ENCODE results near the gene TRIM14. TPM values are rescaled to one million over a fixed set of nuclear protein-coding genes. Genes with fewer than 3 reads are reported as not detected.

Gene TRIM14
- total RNA-seq, 1 experiment from 2014 or later: 12.5 TPM

GRCh38 chr9:98040212-98040611 is 78.8 kb downstream of the TRIM14 start:
- Histone ChIP-seq H3K79me2 (ENCODE audit: insufficient read depth, low read length) (no peaks in the 10 kb centered on the region), H2AK5ac (ENCODE audit: insufficient read length, low read length) (no peak overlapping the region), H4K91ac (ENCODE audit: insufficient read length, low read depth, low read length) (no peak overlapping the region), H2BK20ac (ENCODE audit: low read depth, low read length, poor library complexity, severe bottlenecking) (no peak overlapping the region), H3K4me2 (ENCODE audit: insufficient read depth, insufficient read length, low read length) (no peak overlapping the region), H3K23me2 (ENCODE audit: insufficient read length, low read depth, low read length, poor library complexity, severe bottlenecking) (no peaks in the 10 kb centered on the region), H3K4me1 (ENCODE audit: insufficient read depth, low read length) (no peaks in the 10 kb centered on the region), H3K14ac (ENCODE audit: insufficient read depth, low read length) (no peak overlapping the region), H3K27ac (ENCODE audit: insufficient read length, low read depth, low read length) (no peak overlapping the region), H4K8ac (replicated peaks; ENCODE audit: insufficient read length, low read depth, low read length) (no peak overlapping the region), H2BK120ac (ENCODE audit: low read depth, low read length, poor library complexity, severe bottlenecking) (no peak overlapping the region), H2AFZ (ENCODE audit: low read length) (no peak overlapping the region), H2BK15ac (ENCODE audit: low read depth, low read length) (no peak overlapping the region), H2BK5ac (ENCODE audit: insufficient read length, low read length) (no peak overlapping the region), H2BK12ac (ENCODE audit: insufficient read length, low read depth, low read length) (no peak overlapping the region), H3K27me3 (ENCODE audit: insufficient read depth, low read length) (no peaks in the 10 kb centered on the region), H3K9ac (ENCODE audit: extremely low read depth, insufficient read length, low read length) (no peak overlapping the region), H3K23ac (ENCODE audit: insufficient read length, low read depth, low read length) (no peak overlapping the region), H4K20me1 (ENCODE audit: control insufficient read depth, insufficient read depth, insufficient read length) (no peaks in the 10 kb centered on the region), H3K56ac (ENCODE audit: insufficient read length, low read depth, low read length) (no peak overlapping the region), H3T11ph (ENCODE audit: low read length) (no peak overlapping the region), H3K9me3 (ENCODE audit: control insufficient read depth, low read depth, low read length) (no peaks in the 10 kb centered on the region), H4K5ac (ENCODE audit: insufficient read length, low read depth, low read length) (no peak overlapping the region), H3K4ac (ENCODE audit: low read depth, low read length) (no peak overlapping the region), H3K79me1 (ENCODE audit: insufficient read depth, low read depth, low read length, poor library complexity, severe bottlenecking) (no peaks in the 10 kb centered on the region), H3K18ac (ENCODE audit: insufficient read length, low read depth, low read length) (no peak overlapping the region)
- no CpG with 5 or more reads among the region's 6 CpGs for WGBS (ENCODE audit: extremely low coverage, insufficient read length, low lambda C conversion rate)
- no peak for DNase-seq
- H3K9me3 Mint-ChIP-seq: no peaks in the 10 kb centered on the region
- H3K27me3 Mint-ChIP-seq (ENCODE audit: low read depth): peaks cover 28% of the 10 kb centered on the region
- H3K27ac Mint-ChIP-seq: no peak overlapping the region
- peaks cover 9 to 10% of the 10 kb centered on the region in 2 experiments for H3K4me1 Mint-ChIP-seq
- TF ChIP-seq, protein P1, sequence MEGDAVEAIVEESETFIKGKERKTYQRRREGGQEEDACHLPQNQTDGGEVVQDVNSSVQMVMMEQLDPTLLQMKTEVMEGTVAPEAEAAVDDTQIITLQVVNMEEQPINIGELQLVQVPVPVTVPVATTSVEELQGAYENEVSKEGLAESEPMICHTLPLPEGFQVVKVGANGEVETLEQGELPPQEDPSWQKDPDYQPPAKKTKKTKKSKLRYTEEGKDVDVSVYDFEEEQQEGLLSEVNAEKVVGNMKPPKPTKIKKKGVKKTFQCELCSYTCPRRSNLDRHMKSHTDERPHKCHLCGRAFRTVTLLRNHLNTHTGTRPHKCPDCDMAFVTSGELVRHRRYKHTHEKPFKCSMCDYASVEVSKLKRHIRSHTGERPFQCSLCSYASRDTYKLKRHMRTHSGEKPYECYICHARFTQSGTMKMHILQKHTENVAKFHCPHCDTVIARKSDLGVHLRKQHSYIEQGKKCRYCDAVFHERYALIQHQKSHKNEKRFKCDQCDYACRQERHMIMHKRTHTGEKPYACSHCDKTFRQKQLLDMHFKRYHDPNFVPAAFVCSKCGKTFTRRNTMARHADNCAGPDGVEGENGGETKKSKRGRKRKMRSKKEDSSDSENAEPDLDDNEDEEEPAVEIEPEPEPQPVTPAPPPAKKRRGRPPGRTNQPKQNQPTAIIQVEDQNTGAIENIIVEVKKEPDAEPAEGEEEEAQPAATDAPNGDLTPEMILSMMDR (conservative IDR thresholded peaks at IDR 0.05): no peak
- no peaks in the 10 kb centered on the region for H3K36me3 Mint-ChIP-seq (ENCODE audit: insufficient read depth in 1 of 3, low read depth in 3 of 3)
- no peak overlapping the region for H3K4me3 Mint-ChIP-seq
